Measurements from ENCODE around the gene LDLRAD2. TPM values are rescaled to one million over a fixed set of nuclear protein-coding genes. Genes with fewer than 3 reads are reported as not detected.

LDLRAD2 gene
- total RNA-seq, 1 donor from 2014 or later, result not detected

- peaks cover 8 to 92% of the 10 kb centered on the region in 2 donors for H3K36me3 ChIP-seq
- no peak for DNase-seq (ENCODE audit: extremely low spot score in 2 of 2)
- no peak overlapping the region for H3K27ac ChIP-seq
- H3K4me3 ChIP-seq, result no peak overlapping the region
- TF ChIP-seq POLR2AphosphoS5 (IDR thresholded peaks at IDR 0.05; ENCODE audit: insufficient read depth in 1 of 2, low read depth in 1 of 2), result no peak
- no peak for TF ChIP-seq POLR2A (IDR thresholded peaks at IDR 0.05)
- no peak for TF ChIP-seq CTCF (IDR thresholded peaks at IDR 0.05)
- intact Hi-C loops (cut with DNase I), result no loop called here
- H3K9me3 ChIP-seq, result no peaks in the 10 kb centered on the region
- no peaks in the 10 kb centered on the region for H3K27me3 ChIP-seq
- H3K4me1 ChIP-seq, result no peaks in the 10 kb centered on the region
These were observed 29.9 kb downstream of the LDLRAD2 start for GRCh38 chr1:21841852-21842466.

GRCh38 chr1:21842606-21843162, 30.6 kb downstream of the LDLRAD2 start:
- Histone ChIP-seq H3K27me3 (no peaks in the 10 kb centered on the region), H3K4me1 (no peaks in the 10 kb centered on the region), H3K9me3 (no peaks in the 10 kb centered on the region), H3K36me3 (peaks cover 6 to 92% of the 10 kb centered on the region in 2 donors), H3K27ac (no peak overlapping the region), H3K4me3 (no peak overlapping the region)
- no peak for TF ChIP-seq POLR2A (IDR thresholded peaks at IDR 0.05)
- TF ChIP-seq POLR2AphosphoS5 (IDR thresholded peaks at IDR 0.05; ENCODE audit: insufficient read depth in 1 of 2, low read depth in 1 of 2), result peak in 1 of 2 donors; percentile 6
- no peak for TF ChIP-seq CTCF (IDR thresholded peaks at IDR 0.05)
- DNase-seq (ENCODE audit: extremely low spot score in 2 of 2), result no peak
- intact Hi-C loops (cut with DNase I), result no loop called here

- H3K4me1 ChIP-seq, result no peaks in the 10 kb centered on the region
- intact Hi-C loops (cut with DNase I), result no loop called here
- no peak overlapping the region for H3K4me3 ChIP-seq
- TF ChIP-seq CTCF (IDR thresholded peaks at IDR 0.05), result no peak
- TF ChIP-seq POLR2A (IDR thresholded peaks at IDR 0.05), result no peak
- no peak for TF ChIP-seq POLR2AphosphoS5 (IDR thresholded peaks at IDR 0.05; ENCODE audit: insufficient read depth in 1 of 2, low read depth in 1 of 2)
- H3K36me3 ChIP-seq, result peaks cover 5 to 92% of the 10 kb centered on the region in 2 donors
- no peaks in the 10 kb centered on the region for H3K27me3 ChIP-seq
- H3K27ac ChIP-seq, result no peak overlapping the region
- no peak for DNase-seq (ENCODE audit: extremely low spot score in 2 of 2)
- no peaks in the 10 kb centered on the region for H3K9me3 ChIP-seq
These were observed 31.1 kb downstream of the LDLRAD2 start for GRCh38 chr1:21843208-21843607.

GRCh38 chr1:21843996-21844395, 31.9 kb downstream of the LDLRAD2 start:
- Histone ChIP-seq H3K27ac (no peak overlapping the region), H3K36me3 (peaks cover 0 to 92% of the 10 kb centered on the region in 2 donors), H3K4me1 (no peaks in the 10 kb centered on the region), H3K9me3 (no peaks in the 10 kb centered on the region), H3K4me3 (no peak overlapping the region), H3K27me3 (no peaks in the 10 kb centered on the region)
- no peak for DNase-seq (ENCODE audit: extremely low spot score in 2 of 2)
- TF ChIP-seq POLR2AphosphoS5 (IDR thresholded peaks at IDR 0.05; ENCODE audit: insufficient read depth in 1 of 2, low read depth in 1 of 2) (no peak), POLR2A (IDR thresholded peaks at IDR 0.05) (no peak), CTCF (IDR thresholded peaks at IDR 0.05) (no peak)
- intact Hi-C loops (cut with DNase I), result no loop called here

Data from vagina (tissue), 2 donors.